ENCODE results near the gene MACO1.

DNA sequence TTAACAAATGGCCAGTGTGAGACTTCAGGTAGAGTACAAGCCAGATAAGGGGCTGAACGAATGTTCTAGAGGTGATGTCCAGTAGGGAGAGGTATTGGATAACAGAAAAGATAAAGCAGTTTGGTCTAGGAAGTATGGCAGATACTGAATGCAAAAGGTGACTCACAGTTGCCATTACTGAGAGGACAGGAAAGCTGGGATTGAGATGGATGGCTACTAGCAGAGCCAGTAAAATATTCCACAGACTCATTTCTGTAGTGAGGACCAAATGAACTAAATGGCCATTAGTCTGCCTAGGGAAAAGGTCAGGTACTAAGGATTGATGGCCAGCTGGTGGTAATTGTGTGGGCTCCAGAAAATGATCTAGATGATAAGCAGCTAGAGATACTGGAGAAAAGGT is 11.5 kb downstream of the MACO1 start:
- TF ChIP-seq POLR2A (IDR thresholded peaks at IDR 0.05; ENCODE audit: low read length) (no peak), GATA1 (IDR thresholded peaks at IDR 0.05; ENCODE audit: low read depth, low read length) (no peak)
